ENCODE data around the gene GPR158. TPM values are rescaled to one million over a fixed set of nuclear protein-coding genes. Genes with fewer than 3 reads are reported as not detected.
A peak's percentile ranks its signal among the peaks of the same experiment; 100 is the strongest.

Gene GPR158
- total and polyA plus RNA-seq, 4 donors, result 0.02 to 0.97 TPM; not detected in 2

DNA sequence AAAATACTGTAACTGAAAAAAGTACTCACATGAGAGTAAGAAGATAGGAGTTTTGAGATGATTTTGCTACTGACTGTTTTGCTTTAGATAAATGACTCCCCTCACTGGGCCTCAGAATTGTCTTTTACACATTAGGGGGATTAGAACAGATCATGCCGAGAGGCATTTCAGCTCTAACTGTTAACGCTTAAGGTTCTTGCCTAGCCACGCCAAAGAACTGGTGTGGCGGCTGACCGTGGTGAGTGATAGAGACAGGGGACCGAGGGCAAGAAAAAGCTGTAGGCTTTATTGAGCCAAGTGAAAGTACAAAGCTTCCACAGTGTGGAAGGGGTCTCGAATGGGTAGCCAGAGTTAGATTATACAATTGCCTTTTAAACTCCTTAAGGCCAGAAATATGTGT lies 390.8 kb downstream of the GPR158 start:
- Histone ChIP-seq H3K9ac (ENCODE audit: insufficient read depth in 1 of 2, low read length in 2 of 2) (no peak overlapping the region), H3K4me3 (no peak overlapping the region), H3K27me3 (ENCODE audit: control insufficient read depth in 3 of 3, insufficient read depth in 3 of 3, low read length in 2 of 3) (no peaks in the 10 kb centered on the region), H3K4me1 (ENCODE audit: control insufficient read depth in 5 of 5, insufficient read depth in 5 of 5, low read length in 5 of 5) (no peaks in the 10 kb centered on the region), H3K27ac (ENCODE audit: low read depth in 1 of 2, low read length in 1 of 2) (no peak overlapping the region), H3K9me3 (ENCODE audit: control insufficient read depth in 4 of 4, insufficient read depth in 3 of 4, low read length in 3 of 4) (no peaks in the 10 kb centered on the region), H3K36me3 (ENCODE audit: control insufficient read depth in 4 of 4, insufficient read depth in 4 of 4, low read length in 4 of 4) (no peaks in the 10 kb centered on the region)
- TF ChIP-seq, protein P1, sequence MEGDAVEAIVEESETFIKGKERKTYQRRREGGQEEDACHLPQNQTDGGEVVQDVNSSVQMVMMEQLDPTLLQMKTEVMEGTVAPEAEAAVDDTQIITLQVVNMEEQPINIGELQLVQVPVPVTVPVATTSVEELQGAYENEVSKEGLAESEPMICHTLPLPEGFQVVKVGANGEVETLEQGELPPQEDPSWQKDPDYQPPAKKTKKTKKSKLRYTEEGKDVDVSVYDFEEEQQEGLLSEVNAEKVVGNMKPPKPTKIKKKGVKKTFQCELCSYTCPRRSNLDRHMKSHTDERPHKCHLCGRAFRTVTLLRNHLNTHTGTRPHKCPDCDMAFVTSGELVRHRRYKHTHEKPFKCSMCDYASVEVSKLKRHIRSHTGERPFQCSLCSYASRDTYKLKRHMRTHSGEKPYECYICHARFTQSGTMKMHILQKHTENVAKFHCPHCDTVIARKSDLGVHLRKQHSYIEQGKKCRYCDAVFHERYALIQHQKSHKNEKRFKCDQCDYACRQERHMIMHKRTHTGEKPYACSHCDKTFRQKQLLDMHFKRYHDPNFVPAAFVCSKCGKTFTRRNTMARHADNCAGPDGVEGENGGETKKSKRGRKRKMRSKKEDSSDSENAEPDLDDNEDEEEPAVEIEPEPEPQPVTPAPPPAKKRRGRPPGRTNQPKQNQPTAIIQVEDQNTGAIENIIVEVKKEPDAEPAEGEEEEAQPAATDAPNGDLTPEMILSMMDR (IDR thresholded peaks at IDR 0.05; ENCODE audit: control extremely low read depth, extremely low read depth), result no peak
- no peak for ATAC-seq (ENCODE audit: insufficient read depth, low FRiP score)
- no peak for DNase-seq
- 66 to 74% methylated on average over 7 of the region's 7 CpGs for WGBS, 2 donors

DNA sequence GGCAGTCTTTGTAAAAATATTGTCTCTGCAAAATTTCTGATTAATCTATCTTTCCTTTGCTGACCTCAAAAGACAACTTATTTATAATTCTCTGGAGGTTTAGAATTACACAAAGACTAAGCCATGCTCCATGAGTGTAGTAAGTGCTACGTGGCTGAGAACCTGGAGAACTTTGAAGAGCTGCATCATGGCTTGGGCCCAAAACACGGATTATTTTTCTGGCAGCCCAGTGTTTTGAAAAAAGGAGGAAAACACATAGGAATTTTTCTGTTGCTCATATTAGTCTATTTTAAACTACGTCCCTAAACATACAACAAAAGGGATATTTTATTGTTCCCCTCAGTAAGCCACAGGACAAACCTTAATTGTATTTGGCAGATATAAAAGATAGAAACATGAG lies 398.5 kb downstream of the GPR158 start:
- ATAC-seq (ENCODE audit: insufficient read depth, low FRiP score) (no peak), DNase-seq (no peak)
- TF ChIP-seq, protein P1 (IDR thresholded peaks at IDR 0.05; ENCODE audit: control extremely low read depth, extremely low read depth), result no peak
- 63% methylated on average over 3 of the region's 3 CpGs for WGBS, 2 donors
- H3K27ac ChIP-seq (ENCODE audit: low read depth in 1 of 2, low read length in 1 of 2), result no peak overlapping the region
- H3K9me3 ChIP-seq (ENCODE audit: control insufficient read depth in 4 of 4, insufficient read depth in 3 of 4, low read length in 3 of 4), result no peaks in the 10 kb centered on the region
- H3K9ac ChIP-seq (ENCODE audit: insufficient read depth in 1 of 2, low read length in 2 of 2), result no peak overlapping the region
- no peaks in the 10 kb centered on the region for H3K36me3 ChIP-seq (ENCODE audit: control insufficient read depth in 4 of 4, insufficient read depth in 4 of 4, low read length in 4 of 4)
- H3K4me3 ChIP-seq, result no peak overlapping the region
- no peaks in the 10 kb centered on the region for H3K4me1 ChIP-seq (ENCODE audit: control insufficient read depth in 5 of 5, insufficient read depth in 5 of 5, low read length in 5 of 5)
- H3K27me3 ChIP-seq (ENCODE audit: control insufficient read depth in 3 of 3, insufficient read depth in 3 of 3, low read length in 2 of 3), result no peaks in the 10 kb centered on the region

DNA sequence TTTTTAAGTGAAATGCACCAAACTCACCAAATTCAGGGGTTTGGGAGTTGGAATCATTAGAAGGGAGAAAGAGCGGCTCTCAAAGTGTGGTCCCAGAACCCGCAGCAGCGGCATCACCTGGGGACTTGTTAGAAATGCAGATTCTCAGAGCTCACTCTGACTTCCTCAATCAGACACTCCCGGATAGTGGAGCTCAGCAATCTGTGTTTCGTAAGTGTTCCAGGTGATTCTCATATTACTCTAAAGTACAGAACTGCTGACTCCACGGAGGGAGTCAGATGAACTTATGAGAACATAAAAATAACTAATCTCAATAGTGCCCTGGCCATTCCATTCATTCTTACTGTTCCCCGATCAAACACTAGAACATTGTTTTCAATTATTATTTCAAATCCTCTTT lies 400.5 kb downstream of the GPR158 start:
- 54 to 61% methylated on average over 7 of the region's 7 CpGs for WGBS, 2 donors
- Histone ChIP-seq H3K27ac (ENCODE audit: low read depth in 1 of 2, low read length in 1 of 2) (no peak overlapping the region), H3K4me3 (no peak overlapping the region), H3K9me3 (ENCODE audit: control insufficient read depth in 4 of 4, insufficient read depth in 3 of 4, low read length in 3 of 4) (no peaks in the 10 kb centered on the region), H3K36me3 (ENCODE audit: control insufficient read depth in 4 of 4, insufficient read depth in 4 of 4, low read length in 4 of 4) (no peaks in the 10 kb centered on the region), H3K4me1 (ENCODE audit: control insufficient read depth in 5 of 5, insufficient read depth in 5 of 5, low read length in 5 of 5) (no peaks in the 10 kb centered on the region), H3K27me3 (ENCODE audit: control insufficient read depth in 3 of 3, insufficient read depth in 3 of 3, low read length in 2 of 3) (no peaks in the 10 kb centered on the region), H3K9ac (ENCODE audit: insufficient read depth in 1 of 2, low read length in 2 of 2) (no peak overlapping the region)
- ATAC-seq (ENCODE audit: insufficient read depth, low FRiP score) (no peak), DNase-seq (peak in 1 of 3 donors; percentile 2)
- TF ChIP-seq, protein P1 (IDR thresholded peaks at IDR 0.05; ENCODE audit: control extremely low read depth, extremely low read depth), result no peak

DNA sequence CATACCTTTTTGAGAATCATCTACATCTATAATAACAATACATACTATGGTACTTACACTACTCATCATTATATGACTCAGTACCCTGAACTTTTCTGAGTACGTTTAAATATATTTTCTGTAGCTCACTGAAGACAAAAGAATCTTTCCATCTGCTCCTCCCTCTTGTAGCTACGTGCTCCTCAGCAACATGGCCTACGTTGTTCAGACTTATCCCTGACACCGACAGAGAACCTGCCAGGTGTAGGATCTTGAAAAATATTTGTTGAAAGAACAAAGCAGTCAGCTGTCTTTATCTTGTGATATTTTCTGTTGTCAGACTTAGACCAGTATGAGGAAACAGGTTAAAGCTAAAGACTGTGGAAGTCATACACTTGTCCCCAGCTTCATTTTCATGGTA lies 403.3 kb downstream of the GPR158 start:
- Histone ChIP-seq H3K36me3 (ENCODE audit: control insufficient read depth in 4 of 4, insufficient read depth in 4 of 4, low read length in 4 of 4) (no peaks in the 10 kb centered on the region), H3K4me1 (ENCODE audit: control insufficient read depth in 5 of 5, insufficient read depth in 5 of 5, low read length in 5 of 5) (no peaks in the 10 kb centered on the region), H3K4me3 (no peak overlapping the region), H3K9ac (ENCODE audit: insufficient read depth in 1 of 2, low read length in 2 of 2) (no peak overlapping the region), H3K27ac (ENCODE audit: low read depth in 1 of 2, low read length in 1 of 2) (no peak overlapping the region), H3K27me3 (ENCODE audit: control insufficient read depth in 3 of 3, insufficient read depth in 3 of 3, low read length in 2 of 3) (no peaks in the 10 kb centered on the region), H3K9me3 (ENCODE audit: control insufficient read depth in 4 of 4, insufficient read depth in 3 of 4, low read length in 3 of 4) (no peaks in the 10 kb centered on the region)
- no peak for DNase-seq
- TF ChIP-seq, protein P1 (IDR thresholded peaks at IDR 0.05; ENCODE audit: control extremely low read depth, extremely low read depth), result no peak
- 80 to 87% methylated on average over 4 of the region's 4 CpGs for WGBS, 2 donors
- ATAC-seq (ENCODE audit: insufficient read depth, low FRiP score), result no peak

Measured in lung (tissue), 12 donors.